ENCODE results near the gene USP13. TPM values are rescaled to one million over a fixed set of nuclear protein-coding genes. Genes with fewer than 3 reads are reported as not detected.

Gene USP13
- total RNA-seq, 4 donors from 2014 or later = 117 to 453 (median 249) TPM

DNA sequence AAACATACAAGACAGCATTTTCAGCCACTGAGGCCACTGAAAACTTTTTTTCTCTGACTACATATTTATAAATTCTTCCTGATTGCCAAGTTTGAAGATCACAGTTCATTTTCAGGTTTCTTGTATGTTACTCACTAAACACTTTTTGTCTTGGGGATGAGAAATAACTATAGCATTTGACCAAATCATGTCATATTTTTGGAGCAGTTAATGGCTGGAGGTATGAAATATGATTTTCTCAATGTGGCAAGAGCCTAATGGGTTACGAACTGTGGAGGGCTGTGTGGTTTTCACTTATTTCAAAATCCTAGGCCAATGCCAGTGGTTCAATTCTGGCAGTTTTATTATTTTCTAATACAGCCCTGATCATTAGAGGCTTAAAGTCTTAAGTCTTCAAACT is 64.4 kb downstream of the USP13 start:
- H3K9me3 ChIP-seq = no peaks in the 10 kb centered on the region
- in situ Hi-C loops (cut with MboI; ENCODE audit: low sequenced_read_pairs in 4 of 4) (no loop called here), intact Hi-C loops (cut with DNase I; ENCODE audit: low total_unique reads) (no loop called here)
- DNase-seq (no peak), ATAC-seq (peak in 1 of 2 donors; percentile 37)
- H3K27ac ChIP-seq = peak overlapping the region; percentile 85 to 90 (median 86)
- no peak overlapping the region for H3K4me3 ChIP-seq
- TF ChIP-seq POLR2A (IDR thresholded peaks at IDR 0.05) (no peak), CTCF (IDR thresholded peaks at IDR 0.05 in 4 of 5, conservative IDR thresholded peaks at IDR 0.05 in 1 of 5) (no peak)
- no peaks in the 10 kb centered on the region for H3K27me3 ChIP-seq
- H3K36me3 ChIP-seq = peaks cover 0 to 11% of the 10 kb centered on the region in 2 donors
- H3K4me1 ChIP-seq = peaks cover 46 to 53% of the 10 kb centered on the region in 2 donors

DNA sequence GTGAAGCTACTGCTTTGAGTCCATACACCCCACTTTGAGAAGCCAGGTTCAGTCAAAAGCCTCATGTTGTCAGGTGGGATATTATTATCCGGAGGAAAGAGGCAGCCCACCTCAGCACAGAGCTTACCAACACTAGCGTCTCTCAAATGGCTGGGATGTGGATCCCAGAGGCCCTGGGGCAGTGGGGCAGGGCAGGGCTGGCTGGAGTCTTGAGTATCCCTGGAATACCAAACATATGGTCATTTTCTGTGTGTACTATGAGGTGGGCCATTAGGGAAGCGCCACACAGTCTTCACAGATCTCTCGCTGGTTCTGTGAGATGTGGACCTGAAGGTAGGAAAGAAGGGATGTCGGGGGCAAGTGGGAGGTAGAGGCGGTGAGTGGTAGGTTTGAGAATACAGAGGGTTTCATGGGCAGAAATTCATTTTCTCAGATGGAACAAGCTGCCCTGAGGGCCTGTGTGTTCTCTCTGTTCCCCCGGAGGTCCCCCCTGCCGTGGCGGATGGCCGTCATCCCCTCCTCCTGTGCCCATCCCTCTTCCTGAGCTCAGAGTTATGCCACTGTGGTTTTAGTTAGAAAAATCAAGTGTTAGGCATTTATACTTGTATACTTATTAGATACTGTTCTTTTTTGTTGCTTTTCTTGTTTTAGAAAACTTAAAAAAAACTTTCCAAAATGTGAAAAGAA is 66.4 kb downstream of the USP13 start:
- H3K4me1 ChIP-seq = peaks cover 26 to 37% of the 10 kb centered on the region in 2 donors
- intact Hi-C loops (cut with DNase I; ENCODE audit: low total_unique reads) = no loop called here
- DNase-seq (no peak), ATAC-seq (no peak)
- no peaks in the 10 kb centered on the region for H3K9me3 ChIP-seq
- TF ChIP-seq POLR2A (IDR thresholded peaks at IDR 0.05) = no peak
- no peak for TF ChIP-seq CTCF (IDR thresholded peaks at IDR 0.05 in 4 of 5, conservative IDR thresholded peaks at IDR 0.05 in 1 of 5)
- H3K27ac ChIP-seq = peak overlapping the region; percentile 85 to 90 (median 86)
- in situ Hi-C loops (cut with MboI; ENCODE audit: low sequenced_read_pairs in 4 of 4) = no loop called here
- peaks cover 0 to 27% of the 10 kb centered on the region in 2 donors for H3K36me3 ChIP-seq
- H3K4me3 ChIP-seq = no peak overlapping the region
- H3K27me3 ChIP-seq = no peaks in the 10 kb centered on the region

GRCh38 chr3:179720196-179720595 is 67.4 kb downstream of the USP13 start:
- intact Hi-C loops (cut with DNase I; ENCODE audit: low total_unique reads) (no loop called here), in situ Hi-C loops (cut with MboI; ENCODE audit: low sequenced_read_pairs in 4 of 4) (no loop called here)
- H3K9me3 ChIP-seq = no peaks in the 10 kb centered on the region
- TF ChIP-seq POLR2A (IDR thresholded peaks at IDR 0.05) (no peak), CTCF (IDR thresholded peaks at IDR 0.05 in 4 of 5, conservative IDR thresholded peaks at IDR 0.05 in 1 of 5) (no peak)
- H3K27me3 ChIP-seq = no peaks in the 10 kb centered on the region
- H3K4me3 ChIP-seq = no peak overlapping the region
- H3K36me3 ChIP-seq = peaks cover 0 to 27% of the 10 kb centered on the region in 2 donors
- ATAC-seq = no peak
- peak overlapping the region; percentile 13 to 86 (median 55) for H3K27ac ChIP-seq
- no peak for DNase-seq
- H3K4me1 ChIP-seq = peaks cover 23 to 39% of the 10 kb centered on the region in 2 donors

GRCh38 chr3:179723617-179724016 is 70.8 kb downstream of the USP13 start:
- intact Hi-C loops (cut with DNase I; ENCODE audit: low total_unique reads) (no loop called here), in situ Hi-C loops (cut with MboI; ENCODE audit: low sequenced_read_pairs in 4 of 4) (no loop called here)
- ATAC-seq (no peak), DNase-seq (no peak)
- TF ChIP-seq CTCF (IDR thresholded peaks at IDR 0.05 in 4 of 5, conservative IDR thresholded peaks at IDR 0.05 in 1 of 5) (no peak), POLR2A (IDR thresholded peaks at IDR 0.05) (no peak)
- H3K27ac ChIP-seq = peak overlapping the region; percentile 70 to 75 (median 71)
- no peaks in the 10 kb centered on the region for H3K9me3 ChIP-seq
- peaks cover 10 to 23% of the 10 kb centered on the region in 2 donors for H3K4me1 ChIP-seq
- H3K36me3 ChIP-seq = peaks cover 0 to 27% of the 10 kb centered on the region in 2 donors
- H3K4me3 ChIP-seq = no peak overlapping the region
- no peaks in the 10 kb centered on the region for H3K27me3 ChIP-seq
